Renal cortex interstitium (tissue), 11 donors: Measurements from ENCODE around the gene NAA40. TPM values are rescaled to one million over a fixed set of nuclear protein-coding genes. Genes with fewer than 3 reads are reported as not detected.

Source experiments
- DNase-seq, 11 donors: peaks; one replicate each; pipeline ENCODE4 v3.0.0-alpha.2; 2013; ENCODE audit warnings: low read depth in 9 of 11, low spot score in 4 of 11; ENCODE audit errors: extremely low read depth in 1 of 11
- polyA plus RNA-seq, 3 donors: library from polyadenylated mRNA; unstranded; fragments of 120-200 nt; gene quantifications; one replicate each; pipeline ENCODE4 v1.2.1, GENCODE V29; 2013; ENCODE audit not compliant: insufficient read length in 3 of 3

The NAA40 gene
- polyA plus RNA-seq, 3 donors, result 32.0 to 43.8 (median 32.0) TPM

GRCh38 chr11:63998558-63999348 is 60.0 kb downstream of the NAA40 start:
- no peak for DNase-seq

- DNase-seq, result no peak
Observed at GRCh38 chr11:63999349-64000025, 60.7 kb downstream of the NAA40 start.

GRCh38 chr11:64000026-64000739 is 61.4 kb downstream of the NAA40 start:
- peak in 2 of 11 donors; percentile 77 to 80 for DNase-seq

- DNase-seq, result no peak
Observed at GRCh38 chr11:64000740-64001483, 62.1 kb downstream of the NAA40 start.

GRCh38 chr11:64001484-64002420 is 63.0 kb downstream of the NAA40 start:
- DNase-seq, result peak in 2 of 11 donors; percentile 44 to 70

GRCh38 chr11:64003807-64004589 is 65.2 kb downstream of the NAA40 start:
- no peak for DNase-seq

GRCh38 chr11:64004590-64004984 is 65.8 kb downstream of the NAA40 start:
- no peak for DNase-seq

GRCh38 chr11:64005691-64006090 is 66.9 kb downstream of the NAA40 start:
- DNase-seq, result no peak

GRCh38 chr11:64006398-64006797 is 67.6 kb downstream of the NAA40 start:
- no peak for DNase-seq

Other genes with a start within 250 kb of the NAA40 start
- gene ZFTA, start 170.2 kb upstream of the NAA40 start, polyA plus RNA-seq, result 10 to 100 TPM; 42.8 to 50.5 (median 45.3) TPM
- gene SPINDOC, start 125.5 kb upstream of the NAA40 start, polyA plus RNA-seq, result 10 to 100 TPM; 26.4 to 39.7 (median 32.1) TPM
- gene MARK2, start 99.9 kb upstream of the NAA40 start, polyA plus RNA-seq, result 10 to 100 TPM; 35.6 to 39.9 (median 36.0) TPM
- gene RCOR2, start 21.8 kb upstream of the NAA40 start, polyA plus RNA-seq, result 10 to 100 TPM; 11.0 to 15.6 (median 12.8) TPM
- 100 to 1,000 TPM; 190 to 308 (median 280) TPM for gene COX8A, start 35.6 kb downstream of the NAA40 start, polyA plus RNA-seq
- 100 to 1,000 TPM in 2 of 3 donors, 10 to 100 TPM in 1; 95.6 to 109 (median 106) TPM for gene OTUB1, start 47.4 kb downstream of the NAA40 start, polyA plus RNA-seq
- gene FLRT1, start 96.9 kb downstream of the NAA40 start, polyA plus RNA-seq, result 1 to 10 TPM; 2.2 to 3.3 (median 3.2) TPM
- 10 to 100 TPM; 13.4 to 19.5 (median 17.8) TPM for gene MACROD1, start 227.1 kb downstream of the NAA40 start, polyA plus RNA-seq
- 100 to 1,000 TPM; 173 to 197 (median 188) TPM for gene STIP1, start 247.2 kb downstream of the NAA40 start, polyA plus RNA-seq